CD4-positive, alpha-beta T cell treated with Interleukin-4 for 1 hour (primary cell): ENCODE data around the gene SYCE3.
A peak's percentile ranks its signal among the peaks of the same experiment; 100 is the strongest.
"Not testable (repeated sequence)": the region's sequence is repeated elsewhere in the genome, so short reads cannot be mapped to it uniquely, and the experiment has no call there.

Source experiments
- DNase-seq, 2 donors: peaks; one replicate each; pipeline ENCODE4 v3.0.0-alpha.2; 2020 to 2022

Gene SYCE3, protein sequence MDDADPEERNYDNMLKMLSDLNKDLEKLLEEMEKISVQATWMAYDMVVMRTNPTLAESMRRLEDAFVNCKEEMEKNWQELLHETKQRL

DNA sequence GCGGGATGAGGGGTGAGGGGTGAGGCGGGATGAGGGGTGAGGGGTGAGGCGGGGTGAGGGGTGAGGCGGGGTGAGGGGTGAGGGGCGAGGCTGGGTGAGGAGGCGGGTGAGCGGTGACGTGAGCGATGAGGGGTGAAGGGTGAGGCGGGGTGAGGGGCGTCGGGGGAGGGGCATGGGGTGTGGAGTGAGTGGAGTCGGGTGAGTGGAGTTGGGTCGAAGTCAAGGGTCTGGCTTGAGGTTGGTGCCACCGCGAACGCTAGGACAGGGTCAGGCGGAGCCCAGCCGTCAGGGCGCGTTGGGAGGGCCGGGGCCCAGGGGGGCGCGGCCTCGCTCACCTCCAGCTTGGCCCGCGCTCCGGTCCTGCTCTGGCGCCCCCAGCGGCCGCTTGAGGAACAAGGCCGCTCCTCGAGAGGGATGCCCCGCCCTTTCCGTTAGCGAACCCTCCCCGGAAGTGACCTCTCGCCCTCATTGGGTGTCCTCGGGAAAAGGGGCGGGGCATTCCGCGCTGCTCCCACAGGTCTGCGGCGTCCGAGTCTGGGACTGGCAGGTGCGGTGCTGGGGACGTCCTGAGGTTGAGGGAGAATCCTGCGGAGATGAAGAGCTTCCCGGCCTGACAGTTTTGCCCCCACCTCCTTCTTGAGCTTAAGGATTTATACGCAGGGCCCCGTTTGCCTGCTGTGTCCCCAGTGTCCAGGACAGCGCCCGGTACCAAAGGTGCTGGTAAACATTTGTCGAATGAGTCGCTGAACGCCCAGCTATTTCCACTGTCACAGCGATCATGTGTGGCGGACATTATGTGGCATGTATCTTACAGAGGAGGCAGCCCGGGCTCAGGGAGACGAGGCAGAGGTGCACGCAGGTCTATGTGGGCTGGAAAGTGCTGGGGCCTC is at the start of gene SYCE3:
SYCE3 (minus strand) TSS at position 397 of the 890 bp plus-strand sequence. CDS start 6,514 bp downstream, outside the sequence.
- DNase-seq = peak; percentile 96 to 98

DNA sequence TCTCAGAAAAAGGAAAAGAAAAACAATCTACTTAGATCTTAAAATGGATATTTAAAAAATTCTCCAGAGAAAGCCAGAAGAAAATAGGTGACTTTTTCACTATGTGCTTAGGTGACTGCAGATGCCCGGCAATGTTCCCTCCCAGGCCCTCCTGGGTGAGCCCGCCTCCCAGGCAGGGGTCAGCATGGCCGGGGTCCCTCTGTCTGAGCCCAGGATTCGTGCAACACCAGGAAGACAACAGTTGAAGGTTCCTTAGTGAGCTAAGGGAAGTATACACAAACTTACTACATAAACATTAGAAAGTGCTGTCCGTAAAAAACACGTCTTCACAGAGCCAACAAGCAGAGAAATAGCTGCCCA is 49.4 kb upstream of the SYCE3 start:
- DNase-seq = no peak

DNA sequence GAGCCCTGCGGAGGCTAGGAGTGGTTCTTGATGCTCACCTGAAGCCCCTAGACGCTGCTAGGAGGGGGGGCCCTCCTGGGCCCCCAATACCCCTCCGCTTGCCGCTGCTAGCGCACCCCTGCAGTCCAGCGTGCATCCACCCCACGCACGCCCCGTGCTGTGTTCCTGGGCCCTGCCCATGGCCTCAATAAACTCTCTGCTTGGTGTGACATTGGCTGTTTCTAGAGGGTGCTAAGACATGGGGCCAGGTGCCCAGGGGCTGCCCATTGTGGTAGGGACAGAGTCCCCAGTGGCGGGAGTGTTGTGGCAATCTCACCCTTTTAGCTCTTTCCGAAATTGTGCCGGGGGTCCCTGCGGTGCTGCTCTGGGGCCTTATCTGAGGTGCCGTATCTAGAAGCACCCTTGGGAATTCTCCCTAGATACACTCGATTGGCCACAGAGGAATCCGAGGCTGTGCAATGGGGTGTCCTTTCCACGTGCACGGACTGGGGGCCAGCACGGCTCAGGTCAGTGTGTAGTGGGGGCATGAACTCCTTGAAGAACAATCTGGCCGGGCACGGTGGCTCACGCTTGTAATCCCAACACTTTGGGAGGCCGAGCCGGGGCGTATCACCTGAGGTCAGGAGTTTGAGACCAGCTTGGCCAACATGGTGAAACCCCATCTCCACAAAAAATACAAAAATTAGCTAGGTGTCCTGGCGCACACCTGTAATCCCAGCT is 48.8 kb upstream of the SYCE3 start:
- no peak for DNase-seq

DNA sequence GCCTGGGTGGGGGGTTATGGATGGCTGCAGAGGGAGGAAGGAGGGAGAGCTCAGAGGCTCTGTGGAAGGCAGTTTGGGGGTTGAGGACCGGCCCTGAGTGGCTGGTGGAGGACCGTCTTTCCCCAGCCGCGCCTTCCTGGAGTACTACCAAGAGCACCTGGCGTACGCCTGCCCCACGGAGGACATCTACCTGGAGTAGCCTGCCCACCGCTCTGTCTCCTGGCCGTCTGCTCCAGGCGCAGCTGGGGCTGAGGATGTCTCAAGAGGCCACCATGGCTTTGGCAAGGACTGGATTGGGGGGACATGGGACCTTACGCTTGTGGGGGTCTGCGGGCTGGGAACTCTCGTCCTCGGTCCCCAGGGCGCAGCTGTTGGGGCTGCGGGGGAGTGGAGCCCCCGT is 47.9 kb upstream of the SYCE3 start:
- DNase-seq = no peak

DNA sequence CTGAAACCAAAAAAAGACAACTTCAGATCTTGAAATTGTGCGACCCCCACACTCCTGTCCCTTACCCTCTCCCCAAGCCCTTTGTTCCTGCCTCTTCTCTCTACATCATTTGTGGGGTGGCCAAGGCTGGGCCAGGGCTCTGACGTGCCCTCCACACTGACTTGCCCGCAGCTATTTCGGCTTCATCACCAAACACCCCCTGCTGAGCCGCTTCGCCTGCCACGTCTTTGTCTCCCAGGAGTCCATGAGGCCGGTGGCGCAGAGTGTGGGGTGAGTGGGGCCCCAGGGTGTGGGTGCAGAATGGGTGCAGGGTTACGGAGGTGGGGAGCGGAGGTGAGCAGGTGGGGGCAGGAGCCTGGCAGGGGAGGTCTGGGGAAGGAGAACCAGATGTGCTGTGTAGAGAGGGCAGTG is 47.3 kb upstream of the SYCE3 start:
- no peak for DNase-seq

DNA sequence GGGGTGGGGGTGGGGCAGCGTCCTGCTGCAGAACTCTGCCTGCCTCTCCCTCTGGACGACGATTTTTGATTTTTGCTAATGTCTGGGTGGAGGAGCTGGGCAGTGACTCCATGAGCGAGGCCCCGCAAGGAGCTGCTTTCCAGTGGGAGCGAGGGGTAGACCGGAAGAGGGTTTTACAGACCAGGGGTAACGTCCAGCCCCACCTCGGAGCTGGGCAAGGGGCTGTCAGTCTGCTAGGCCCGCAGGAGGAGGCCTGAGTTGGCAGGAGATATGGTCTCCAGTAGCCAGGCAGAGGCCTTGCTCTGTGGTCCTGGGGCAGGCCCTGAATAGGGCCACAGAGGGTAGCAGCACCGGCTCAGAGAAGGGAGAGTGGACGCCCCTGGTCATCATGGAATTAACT is 46.9 kb upstream of the SYCE3 start:
- DNase-seq = no peak

DNA sequence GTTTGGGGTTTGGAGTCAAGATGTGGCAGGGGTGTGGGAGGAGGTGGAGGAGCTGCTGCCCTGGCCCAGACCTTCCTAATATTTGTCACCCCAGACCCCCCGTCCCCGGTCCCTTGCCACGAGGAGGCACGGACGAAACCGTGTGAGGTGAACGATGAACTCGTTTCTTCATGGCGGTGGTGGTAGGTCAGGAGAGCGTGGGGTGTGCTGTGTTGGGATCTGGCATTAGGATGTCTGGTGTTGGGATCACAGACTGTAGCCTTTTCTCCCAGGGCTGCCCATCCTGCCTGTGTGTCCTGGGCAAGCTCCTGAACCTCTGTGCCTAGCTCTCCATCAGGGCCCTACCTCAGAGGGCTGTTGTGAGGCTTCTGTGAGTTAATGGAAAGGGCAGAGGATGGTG is 46.3 kb upstream of the SYCE3 start:
- DNase-seq = no peak

DNA sequence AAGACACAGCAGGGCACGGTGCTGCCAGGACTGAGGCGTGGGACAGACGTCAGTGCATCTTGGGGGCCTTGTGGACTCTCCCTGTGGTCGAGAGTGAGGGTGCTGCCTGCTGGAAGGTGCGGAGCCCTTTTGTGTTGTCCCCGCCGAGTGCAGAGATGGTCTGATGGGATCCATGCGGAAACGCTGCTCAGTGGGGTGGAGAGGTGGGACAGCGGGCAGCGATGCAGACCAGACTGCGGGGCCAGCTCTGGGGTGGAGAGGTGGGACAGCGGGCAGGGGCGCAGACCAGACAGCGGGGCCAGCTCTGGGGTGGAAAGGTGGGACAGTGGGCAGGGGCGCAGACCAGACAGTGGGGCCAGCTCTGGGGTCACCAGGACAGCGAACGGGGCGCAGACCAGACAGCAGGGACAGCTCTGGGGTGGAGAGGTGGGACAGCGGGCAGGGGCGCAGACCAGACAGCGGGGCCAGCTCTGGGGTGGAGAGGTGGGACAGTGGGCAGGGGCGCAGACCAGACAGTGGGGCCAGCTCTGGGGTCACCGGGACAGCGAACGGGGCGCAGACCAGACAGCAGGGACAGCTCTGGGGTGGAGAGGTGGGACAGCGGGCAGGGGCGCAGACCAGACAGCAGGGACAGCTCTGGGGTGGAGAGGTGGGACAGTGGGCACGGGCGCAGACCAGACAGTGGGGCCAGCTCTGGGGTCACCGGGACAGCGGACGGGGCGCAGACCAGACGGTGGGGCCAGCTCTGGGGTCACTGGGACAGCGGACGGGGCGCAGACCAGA is 45.5 kb upstream of the SYCE3 start:
- DNase-seq = not testable (repeated sequence)

DNA sequence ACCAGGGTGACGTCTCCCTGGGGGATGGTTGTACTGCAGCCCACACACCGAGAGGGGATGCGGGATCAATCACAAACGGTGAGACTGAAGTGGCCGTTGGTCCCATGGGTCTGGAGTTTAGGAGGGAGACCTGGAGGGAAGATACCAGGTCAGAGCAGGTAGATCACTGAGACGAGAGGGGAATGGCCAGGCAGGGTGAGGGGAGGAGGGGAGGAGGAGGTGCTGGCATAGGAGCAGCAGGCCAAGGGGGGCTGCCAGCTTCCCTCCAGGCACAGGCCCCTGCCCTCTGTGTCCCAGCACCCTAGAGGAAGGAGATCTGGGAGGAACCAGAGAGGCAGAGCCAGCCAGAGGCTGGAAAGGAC is 44.9 kb upstream of the SYCE3 start:
- no peak for DNase-seq

DNA sequence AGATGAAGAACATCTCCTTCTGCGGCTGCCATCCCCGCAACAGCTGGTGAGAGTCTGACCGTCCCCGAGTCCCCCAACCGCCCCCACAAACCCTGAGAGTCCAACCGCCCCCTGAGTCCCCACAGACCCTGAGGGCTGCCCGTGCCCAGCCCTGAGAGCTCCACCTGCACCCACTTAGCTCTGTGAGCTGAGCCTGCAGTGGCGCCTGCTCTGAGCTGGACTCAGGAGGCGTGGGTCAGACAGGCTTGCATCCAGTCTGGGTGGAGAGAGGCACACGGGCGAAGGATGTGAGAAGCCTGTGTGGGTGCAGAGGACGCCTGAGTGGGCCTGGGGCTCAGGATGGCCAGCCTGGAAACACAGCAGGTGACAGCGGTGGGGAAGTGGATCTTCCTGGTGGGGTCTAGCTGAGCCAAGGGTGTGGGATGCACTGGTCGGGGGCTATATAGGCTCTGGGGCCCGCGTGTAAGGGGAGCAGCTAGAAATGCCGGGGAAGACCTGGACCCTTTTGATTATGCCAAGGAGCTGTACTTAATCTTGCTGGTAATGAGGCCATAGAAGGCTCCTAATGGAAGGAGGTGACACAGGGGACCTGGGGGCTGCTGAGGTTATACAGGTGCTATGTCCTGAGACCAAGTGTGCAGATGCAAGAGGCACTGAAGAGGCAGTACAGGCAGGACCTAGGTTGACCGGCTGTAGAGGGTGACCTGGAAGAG is 44.4 kb upstream of the SYCE3 start:
- DNase-seq = no peak

DNA sequence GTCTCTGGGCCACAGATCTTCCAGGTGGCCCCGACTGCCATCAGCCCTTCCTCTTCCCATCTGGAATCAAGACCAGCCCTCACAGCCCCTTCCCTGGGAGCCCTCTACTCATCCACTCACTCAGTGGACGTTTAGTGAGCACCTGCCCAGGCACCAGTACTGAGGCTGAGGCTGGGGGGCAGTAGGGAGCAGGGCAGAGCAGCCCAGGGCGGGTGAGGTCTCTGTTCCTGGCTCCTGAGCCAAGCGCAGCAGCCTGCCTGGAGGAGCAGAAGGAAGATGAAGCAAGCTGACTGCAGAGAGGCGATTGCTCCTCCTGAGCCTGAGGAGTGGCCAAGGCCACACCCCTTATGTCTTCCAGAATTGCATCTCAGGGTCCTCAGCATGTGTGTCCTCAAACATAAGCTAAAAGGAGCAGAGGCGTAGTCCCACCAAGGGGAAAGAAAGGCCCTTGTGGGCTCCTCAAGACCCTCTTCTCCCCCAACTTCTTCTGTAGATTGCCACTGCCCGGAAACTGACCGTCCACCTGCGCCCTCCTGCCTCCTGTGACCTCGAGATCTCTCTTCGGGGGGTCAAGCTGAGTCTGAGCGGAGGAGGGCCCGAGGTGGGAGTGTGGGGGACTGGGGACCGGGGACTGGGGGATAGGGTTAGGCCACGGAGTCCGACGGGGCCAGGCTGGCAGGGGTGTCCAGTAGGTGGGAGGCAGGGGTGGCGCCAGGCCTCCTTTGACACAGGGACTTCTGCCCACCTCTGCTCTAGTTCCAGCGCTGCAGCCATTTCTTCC is 43.6 kb upstream of the SYCE3 start:
- DNase-seq = no peak

DNA sequence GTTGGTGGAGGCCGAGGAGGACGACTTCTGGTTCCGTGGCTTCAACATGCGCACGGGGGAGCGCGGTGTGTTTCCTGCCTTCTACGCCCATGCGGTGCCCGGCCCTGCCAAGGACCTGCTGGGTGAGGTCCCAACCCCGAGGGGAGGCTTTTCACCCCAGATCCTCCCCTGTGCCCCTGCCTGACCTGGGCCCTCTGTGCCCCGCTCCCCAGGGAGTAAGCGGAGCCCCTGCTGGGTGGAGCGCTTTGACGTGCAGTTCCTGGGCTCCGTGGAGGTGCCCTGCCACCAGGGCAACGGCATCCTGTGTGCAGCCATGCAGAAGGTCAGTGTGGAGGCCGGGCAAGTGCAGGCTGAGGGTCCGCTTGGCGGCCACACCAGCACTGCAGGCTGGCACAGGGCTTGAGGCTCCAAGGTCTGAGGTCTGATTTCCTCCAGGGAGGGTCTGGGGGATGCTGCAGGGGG is 42.9 kb upstream of the SYCE3 start:
- no peak for DNase-seq

DNA sequence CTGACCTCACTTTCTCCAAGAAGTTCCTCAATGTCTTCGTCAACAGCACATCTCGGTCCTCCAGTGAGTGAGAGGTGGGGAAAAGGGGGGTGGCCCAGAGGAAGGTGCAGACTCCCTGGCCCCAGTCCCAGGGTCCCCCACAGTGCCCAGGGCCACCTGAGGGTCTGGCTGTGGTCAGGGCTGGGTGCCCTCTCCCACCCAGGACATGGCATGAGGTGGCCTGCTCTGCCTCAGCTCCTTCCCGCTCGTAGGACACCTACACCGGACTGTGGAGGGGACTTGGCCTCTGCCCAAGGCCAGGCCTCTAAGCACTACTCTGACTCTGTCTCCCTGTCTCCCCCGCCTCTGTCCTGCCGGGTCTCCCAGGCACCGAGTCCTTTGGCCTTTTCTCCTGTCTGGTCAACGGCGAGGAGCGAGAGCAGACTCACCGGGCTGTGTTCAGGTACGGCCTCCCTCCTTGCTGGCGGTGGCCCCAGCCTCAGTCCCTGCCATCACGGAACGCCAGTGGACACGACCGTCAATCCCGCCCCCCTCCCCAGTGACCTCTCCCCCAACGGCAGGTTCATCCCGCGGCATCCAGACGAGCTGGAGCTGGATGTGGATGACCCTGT is 42.4 kb upstream of the SYCE3 start:
- DNase-seq = no peak

DNA sequence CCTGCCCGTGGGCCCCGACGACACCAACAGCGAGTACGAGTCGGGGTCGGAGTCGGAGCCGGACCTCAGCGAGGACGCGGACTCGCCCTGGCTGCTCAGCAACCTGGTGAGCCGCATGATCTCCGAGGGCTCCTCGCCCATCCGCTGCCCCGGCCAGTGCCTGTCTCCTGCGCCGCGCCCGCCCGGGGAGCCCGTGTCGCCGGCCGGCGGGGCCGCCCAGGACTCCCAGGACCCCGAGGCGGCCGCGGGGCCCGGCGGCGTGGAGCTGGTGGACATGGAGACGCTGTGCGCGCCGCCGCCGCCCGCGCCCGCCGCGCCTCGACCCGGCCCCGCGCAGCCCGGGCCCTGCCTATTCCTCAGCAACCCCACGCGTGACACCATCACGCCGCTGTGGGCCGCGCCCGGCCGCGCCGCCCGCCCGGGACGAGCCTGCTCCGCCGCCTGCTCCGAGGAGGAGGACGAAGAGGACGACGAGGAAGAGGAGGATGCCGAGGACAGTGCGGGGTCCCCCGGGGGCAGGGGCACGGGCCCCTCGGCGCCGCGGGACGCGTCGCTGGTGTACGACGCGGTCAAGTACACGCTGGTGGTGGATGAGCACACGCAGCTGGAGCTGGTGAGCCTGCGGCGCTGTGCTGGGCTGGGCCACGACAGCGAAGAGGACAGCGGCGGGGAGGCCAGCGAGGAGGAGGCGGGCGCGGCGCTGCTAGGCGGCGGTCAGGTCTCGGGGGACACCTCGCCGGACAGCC is 41.7 kb upstream of the SYCE3 start:
- no peak for DNase-seq

DNA sequence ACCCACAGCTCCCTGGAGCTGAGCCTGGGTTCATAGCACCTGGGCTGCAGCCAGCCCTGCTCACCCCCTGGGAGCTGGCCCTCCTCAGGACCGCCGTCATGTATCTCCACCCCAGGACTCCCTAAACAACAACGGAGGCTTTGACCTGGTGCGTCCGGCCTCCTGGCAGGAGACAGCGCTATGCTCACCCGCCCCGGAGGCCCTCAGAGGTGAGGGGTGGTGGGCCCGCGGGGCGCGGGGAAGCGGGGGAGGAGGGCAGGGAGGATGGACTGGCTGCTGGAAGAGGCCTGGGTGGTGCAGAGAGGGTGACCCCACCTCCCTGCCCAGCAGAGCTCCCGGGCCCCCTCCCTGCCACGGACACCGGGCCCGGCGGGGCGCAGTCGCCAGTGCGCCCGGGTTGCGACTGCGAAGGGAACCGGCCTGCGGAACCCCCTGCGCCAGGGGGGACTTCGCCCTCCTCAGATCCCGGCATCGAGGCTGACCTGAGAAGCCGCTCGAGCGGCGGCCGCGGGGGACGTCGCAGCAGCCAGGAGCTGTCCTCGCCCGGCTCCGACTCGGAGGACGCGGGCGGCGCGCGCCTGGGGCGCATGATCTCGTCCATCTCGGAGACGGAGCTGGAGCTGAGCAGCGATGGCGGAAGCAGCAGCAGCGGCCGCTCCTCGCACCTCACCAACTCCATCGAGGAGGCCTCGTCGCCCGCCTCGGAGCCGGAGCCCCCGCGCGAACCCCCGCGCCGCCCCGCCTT is 41.0 kb upstream of the SYCE3 start:
- no peak for DNase-seq

DNA sequence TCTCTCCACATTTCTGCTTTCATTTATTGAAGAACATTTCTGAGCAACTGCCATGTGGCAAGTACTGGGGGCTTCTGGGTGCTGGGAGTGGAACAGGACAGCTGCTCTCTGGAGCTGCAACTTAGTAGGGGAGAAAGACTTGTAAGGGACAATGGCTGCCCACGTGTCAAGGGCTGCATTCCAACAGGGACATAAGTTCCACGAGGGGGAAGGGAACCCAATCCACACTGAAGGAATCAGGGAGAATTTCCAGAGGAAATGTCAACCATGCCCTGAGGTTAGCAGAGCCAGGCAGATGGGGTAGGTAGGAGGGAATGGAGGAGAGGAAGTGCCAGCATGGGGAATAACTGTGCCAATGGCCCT is 39.6 kb upstream of the SYCE3 start:
- no peak for DNase-seq

DNA sequence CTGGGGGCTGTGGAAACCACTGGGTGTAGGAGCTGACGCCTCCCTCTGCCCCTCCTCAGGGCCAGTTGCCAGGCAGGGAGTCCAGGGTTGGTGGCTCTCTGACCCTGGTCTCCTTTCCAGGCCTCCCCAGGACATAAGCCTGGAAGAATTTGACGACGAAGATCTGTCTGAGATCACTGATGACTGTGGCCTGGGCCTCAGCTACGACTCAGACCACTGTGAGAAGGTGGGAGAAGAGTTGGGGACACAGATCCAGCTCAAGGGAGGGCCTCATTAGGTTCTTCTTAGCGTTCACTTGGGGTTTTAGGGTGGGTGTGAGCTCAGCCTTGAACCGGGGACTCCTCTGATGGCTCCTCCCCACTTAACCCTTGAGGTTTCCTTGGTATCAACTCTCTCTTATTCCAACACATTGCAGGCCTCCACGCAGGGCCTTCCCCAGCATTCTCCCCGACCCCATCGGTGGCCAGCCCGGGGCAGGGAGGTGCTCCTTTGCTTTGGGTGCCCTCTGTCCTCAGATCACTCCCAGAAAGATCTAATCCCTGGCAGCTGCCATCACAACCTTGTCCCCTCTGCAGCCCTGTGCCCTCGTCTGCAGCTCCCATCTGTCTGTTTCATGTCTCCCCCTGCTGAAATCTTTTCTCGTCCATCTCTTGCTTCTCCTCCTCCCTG is 39.1 kb upstream of the SYCE3 start:
- no peak for DNase-seq

DNA sequence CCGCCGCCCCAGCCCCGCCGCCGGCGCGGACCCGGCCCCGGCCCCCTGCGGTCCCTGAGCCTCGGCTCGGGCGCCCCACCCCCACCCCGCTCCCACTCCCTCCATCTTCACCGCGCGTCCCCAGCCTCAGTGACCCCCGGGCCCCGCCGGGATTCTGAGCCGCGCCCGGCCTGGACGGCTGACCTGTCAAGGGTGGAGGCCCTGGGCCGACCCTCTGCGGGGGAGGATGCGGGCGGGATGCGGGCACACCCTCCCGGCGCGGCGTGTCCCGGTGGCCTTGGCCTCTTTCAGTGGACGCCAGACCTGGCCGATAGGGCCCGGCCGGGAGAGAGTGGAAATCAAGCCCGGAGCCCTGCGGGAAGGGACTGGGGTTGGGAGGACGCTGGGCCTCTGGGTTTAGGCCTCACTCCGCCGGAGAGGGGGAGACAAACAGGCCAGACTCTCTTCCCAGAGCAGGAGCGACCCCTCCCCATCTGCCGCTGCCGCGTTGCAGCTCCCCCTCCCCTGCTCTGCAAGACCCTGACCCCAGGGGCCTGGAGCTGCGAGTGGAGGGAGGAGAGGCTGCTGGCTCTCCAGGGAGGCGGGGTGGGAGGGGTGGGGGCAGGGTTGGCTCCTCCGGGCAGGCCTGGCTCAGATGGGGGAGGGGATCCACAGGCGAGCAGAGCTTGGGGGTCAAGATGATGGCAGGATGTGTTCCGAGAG is 38.4 kb upstream of the SYCE3 start:
- DNase-seq = no peak

DNA sequence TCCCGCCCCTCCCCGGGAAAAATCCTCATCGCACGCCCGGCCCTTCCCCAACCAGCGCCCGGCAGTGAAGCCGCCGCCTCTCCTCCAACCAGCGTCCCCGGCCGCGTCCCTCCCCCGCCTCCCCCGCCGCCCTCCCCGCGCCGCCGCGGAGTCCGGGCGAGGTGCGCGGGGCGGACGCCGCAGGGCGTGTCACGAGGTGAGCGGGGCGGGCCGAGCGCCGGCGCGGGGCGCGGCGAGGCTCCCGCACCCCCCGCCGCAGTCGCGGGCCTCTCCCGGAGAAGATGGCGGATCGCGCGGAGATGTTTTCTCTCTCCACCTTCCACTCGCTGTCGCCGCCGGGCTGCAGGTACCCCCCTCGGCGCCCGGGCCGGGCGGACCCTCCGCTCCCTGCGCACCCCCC is 37.8 kb upstream of the SYCE3 start, which contains the start of gene MAPK8IP2:
MAPK8IP2 (plus strand) TSS at position 256 of the 400 bp plus-strand sequence; CDS start at position 282, 26 bp downstream.
- no peak for DNase-seq
